Measurements from ENCODE around the gene CMTM4. TPM values are rescaled to one million over a fixed set of nuclear protein-coding genes. Genes with fewer than 3 reads are reported as not detected.

CMTM4 gene
- total RNA-seq, 4 donors from 2014 or later, result 170 to 246 (median 201) TPM

GRCh38 chr16:66720766-66721165, 24.2 kb upstream of the CMTM4 start:
- WGBS, 2 donors, result 49 to 66% methylated on average over 3 of the region's 3 CpGs
- Histone ChIP-seq H3K4me3 (replicated peaks in 1 of 3) (no peak overlapping the region), H3K9me3 (no peaks in the 10 kb centered on the region), H3K27me3 (no peaks in the 10 kb centered on the region), H3K4me1 (peaks cover 4 to 18% of the 10 kb centered on the region in 2 donors), H3K27ac (no peak overlapping the region), H3K36me3 (peaks cover 17 to 37% of the 10 kb centered on the region in 2 donors)
- intact Hi-C loops (cut with DNase I), result no loop called here
- no peak for DNase-seq
- no peak for TF ChIP-seq CTCF (IDR thresholded peaks at IDR 0.05)
- no peak for TF ChIP-seq POLR2A (IDR thresholded peaks at IDR 0.05)

GRCh38 chr16:66719246-66719645, 22.7 kb upstream of the CMTM4 start:
- H3K36me3 ChIP-seq, result peaks cover 10 to 24% of the 10 kb centered on the region in 2 donors
- intact Hi-C loops (cut with DNase I), result no loop called here
- DNase-seq, result no peak
- H3K4me1 ChIP-seq, result peaks cover 0 to 4% of the 10 kb centered on the region in 2 donors
- no peak for TF ChIP-seq POLR2A (IDR thresholded peaks at IDR 0.05)
- TF ChIP-seq CTCF (IDR thresholded peaks at IDR 0.05), result no peak
- WGBS, 2 donors, result 97 to 98% methylated on average over 4 of the region's 4 CpGs
- H3K27me3 ChIP-seq, result no peaks in the 10 kb centered on the region
- no peak overlapping the region for H3K4me3 ChIP-seq (replicated peaks in 1 of 3)
- no peak overlapping the region for H3K27ac ChIP-seq
- no peaks in the 10 kb centered on the region for H3K9me3 ChIP-seq

- Histone ChIP-seq H3K4me1 (peaks cover 0 to 4% of the 10 kb centered on the region in 2 donors), H3K4me3 (replicated peaks in 1 of 3) (no peak overlapping the region), H3K9me3 (no peaks in the 10 kb centered on the region), H3K36me3 (peaks cover 4 to 10% of the 10 kb centered on the region in 2 donors), H3K27ac (no peak overlapping the region), H3K27me3 (no peaks in the 10 kb centered on the region)
- DNase-seq, result no peak
- TF ChIP-seq CTCF (IDR thresholded peaks at IDR 0.05), result no peak
- no peak for TF ChIP-seq POLR2A (IDR thresholded peaks at IDR 0.05)
- intact Hi-C loops (cut with DNase I), result no loop called here
- 68% methylated on average over 4 of the region's 4 CpGs for WGBS, 2 donors
These were observed 21.2 kb upstream of the CMTM4 start for GRCh38 chr16:66717776-66718175.

GRCh38 chr16:66717112-66717675, 20.7 kb upstream of the CMTM4 start:
- Histone ChIP-seq H3K27me3 (no peaks in the 10 kb centered on the region), H3K4me1 (peaks cover 0 to 4% of the 10 kb centered on the region in 2 donors), H3K36me3 (peaks cover 4 to 5% of the 10 kb centered on the region in 2 donors), H3K4me3 (replicated peaks in 1 of 3) (no peak overlapping the region), H3K9me3 (no peaks in the 10 kb centered on the region), H3K27ac (no peak overlapping the region)
- intact Hi-C loops (cut with DNase I), result no loop called here
- DNase-seq, result no peak
- WGBS, 2 donors, result 68 to 88% methylated on average over 12 of the region's 12 CpGs
- TF ChIP-seq CTCF (IDR thresholded peaks at IDR 0.05) (peak in 2 of 6 experiments; percentile 12 to 34), POLR2A (IDR thresholded peaks at IDR 0.05) (no peak)

GRCh38 chr16:66714654-66715307, 18.2 kb upstream of the CMTM4 start:
- no peak for DNase-seq
- Histone ChIP-seq H3K9me3 (no peaks in the 10 kb centered on the region), H3K4me1 (no peaks in the 10 kb centered on the region), H3K4me3 (replicated peaks in 1 of 3) (no peak overlapping the region), H3K36me3 (peaks cover 0 to 4% of the 10 kb centered on the region in 2 donors), H3K27ac (no peak overlapping the region), H3K27me3 (no peaks in the 10 kb centered on the region)
- WGBS, 2 donors, result 88 to 90% methylated on average over 3 to 6 of the region's 6 CpGs
- TF ChIP-seq POLR2A (IDR thresholded peaks at IDR 0.05), result no peak
- TF ChIP-seq CTCF (IDR thresholded peaks at IDR 0.05), result no peak
- intact Hi-C loops (cut with DNase I), result no loop called here
